NCI-H2227 (cell line): Measurements from ENCODE around the gene SMYD3.
"Not testable (repeated sequence)": the region's sequence is repeated elsewhere in the genome, so short reads cannot be mapped to it uniquely, and the experiment has no call there.

ENCODE experiments used
- DNase-seq: peaks from one replicate; lab custom pipeline; 2025; ENCODE audit not compliant: unreplicated experiment; lab: John Stamatoyannopoulos, UW

Gene SMYD3

GRCh38 chr1:245827301-245827700, 679.8 kb downstream of the SMYD3 start:
- DNase-seq, result no peak

GRCh38 chr1:245825128-245825901, 681.8 kb downstream of the SMYD3 start:
- no peak for DNase-seq

- no peak for DNase-seq
These were observed 683.5 kb downstream of the SMYD3 start for GRCh38 chr1:245823408-245824147.

GRCh38 chr1:245822996-245823395, 684.1 kb downstream of the SMYD3 start:
- DNase-seq, result no peak

- not testable (repeated sequence) for DNase-seq
These were observed 688.7 kb downstream of the SMYD3 start for GRCh38 chr1:245818363-245818762.

- DNase-seq, result not testable (repeated sequence)
These were observed 690.6 kb downstream of the SMYD3 start for GRCh38 chr1:245816496-245816895.

GRCh38 chr1:245814651-245815050, 692.4 kb downstream of the SMYD3 start:
- no peak for DNase-seq

GRCh38 chr1:245812278-245812677, 694.8 kb downstream of the SMYD3 start:
- no peak for DNase-seq

GRCh38 chr1:245810789-245811337, 696.2 kb downstream of the SMYD3 start:
- no peak for DNase-seq

GRCh38 chr1:245810181-245810769, 696.8 kb downstream of the SMYD3 start:
- no peak for DNase-seq

- no peak for DNase-seq
These were observed 697.7 kb downstream of the SMYD3 start for GRCh38 chr1:245809361-245809760.

GRCh38 chr1:245807954-245808719, 698.9 kb downstream of the SMYD3 start:
- no peak for DNase-seq

- DNase-seq, result no peak
These were observed 699.8 kb downstream of the SMYD3 start for GRCh38 chr1:245807306-245807705.

GRCh38 chr1:245805532-245805931, 701.5 kb downstream of the SMYD3 start:
- DNase-seq, result no peak

GRCh38 chr1:245804696-245805095, 702.4 kb downstream of the SMYD3 start:
- DNase-seq, result no peak

- DNase-seq, result no peak
These were observed 703.4 kb downstream of the SMYD3 start for GRCh38 chr1:245803666-245804037.

GRCh38 chr1:245802941-245803665, 704.0 kb downstream of the SMYD3 start:
- DNase-seq, result no peak

- no peak for DNase-seq
These were observed 706.0 kb downstream of the SMYD3 start for GRCh38 chr1:245800901-245801605.

GRCh38 chr1:245798349-245798711, 708.7 kb downstream of the SMYD3 start:
- no peak for DNase-seq
